Calu3 (cell line): Measurements from ENCODE around the gene CCDC63. TPM values are rescaled to one million over a fixed set of nuclear protein-coding genes. Genes with fewer than 3 reads are reported as not detected.
A peak's percentile ranks its signal among the peaks of the same experiment; 100 is the strongest.

Experiments used
- BruUV-seq: library from RNA; stranded (reverse); fragments of 400-500 nt; replicated peaks from 2 replicates; lab custom pipeline; 2021; lab: Mats Ljungman, UMichigan
- CTCF ChIA-PET: fragments of 300-600 bp; sonication (Branson Sonifier 250); formaldehyde crosslinking; loops from one replicate; lab custom pipeline; 2022; ENCODE audit warnings: antibody characterized with exemption; lab: Charles Lee
- DNase-seq: peaks from one replicate; pipeline ENCODE4 v3.0.0; 2022
- H3K27ac Mint-ChIP-seq: one replicate; pipeline ENCODE4 v1.8.0; 2022; ENCODE audit warnings: mixed read lengths; ENCODE audit not compliant: unreplicated experiment
- H3K27me3 Mint-ChIP-seq: one replicate; pipeline ENCODE4 v1.8.0; 2022; ENCODE audit warnings: mixed read lengths; ENCODE audit not compliant: unreplicated experiment
- H3K36me3 Mint-ChIP-seq: one replicate; pipeline ENCODE4 v1.8.0; 2022; ENCODE audit warnings: mild to moderate bottlenecking, moderate library complexity, mixed read lengths; ENCODE audit not compliant: insufficient read depth, unreplicated experiment
- H3K4me1 Mint-ChIP-seq: one replicate; pipeline ENCODE4 v1.8.0; 2022; ENCODE audit warnings: mild to moderate bottlenecking, low read depth, mixed read lengths; ENCODE audit not compliant: unreplicated experiment
- H3K4me3 Mint-ChIP-seq: one replicate; pipeline ENCODE4 v1.8.0; 2022; ENCODE audit warnings: mild to moderate bottlenecking, low read depth, moderate library complexity, mixed read lengths; ENCODE audit not compliant: unreplicated experiment
- H3K9me3 Mint-ChIP-seq: one replicate; pipeline ENCODE4 v1.8.0; 2022; ENCODE audit warnings: low read depth, mixed read lengths; ENCODE audit not compliant: unreplicated experiment
- intact Hi-C: fragments of 100-400 bp; cut with micrococcal nuclease; formaldehyde crosslinking; loops from one replicate; pipeline ENCODE4 v1.10.0; 2022; ENCODE audit not compliant: unreplicated experiment
- total RNA-seq: library from RNA; stranded (reverse); gene quantifications from 2 replicates; pipeline ENCODE4 v1.2.3, GENCODE V29; 2022
- TF ChIP-seq, protein P1 (sequence below): fragments of 200-600 bp; IDR thresholded peaks from one replicate; pipeline ENCODE4 v1.8.0; 2022; ENCODE audit warnings: antibody characterized with exemption; ENCODE audit not compliant: unreplicated experiment

Gene CCDC63
- total RNA-seq, 1 experiment from 2014 or later = not detected

DNA sequence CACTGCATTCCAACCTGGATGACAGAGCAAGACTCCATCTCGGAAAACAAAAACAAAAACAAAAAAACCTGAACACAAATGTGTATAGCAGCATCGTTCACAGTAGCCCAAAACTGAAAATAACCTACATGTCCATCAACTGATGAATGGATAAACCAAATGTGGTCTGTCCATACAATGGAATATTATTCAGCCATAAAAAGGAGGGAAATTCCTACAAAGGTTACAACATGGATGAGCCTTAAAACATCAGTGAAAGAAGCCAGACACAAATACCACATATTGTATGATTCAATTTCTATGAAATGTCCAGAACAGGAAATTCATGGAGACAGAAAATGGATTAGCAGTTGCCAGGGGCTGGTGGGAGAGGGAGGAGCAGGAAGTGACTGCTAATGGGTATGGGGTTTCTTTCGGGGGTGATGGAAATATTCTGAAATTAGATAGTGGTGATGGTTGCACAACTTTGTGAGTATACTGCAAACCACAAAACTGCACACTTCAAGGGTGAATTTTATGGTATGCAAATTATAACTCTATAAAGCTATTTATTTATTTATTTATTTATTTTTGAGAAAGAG, 69.6 kb downstream of the CCDC63 start:
- TF ChIP-seq, protein P1, sequence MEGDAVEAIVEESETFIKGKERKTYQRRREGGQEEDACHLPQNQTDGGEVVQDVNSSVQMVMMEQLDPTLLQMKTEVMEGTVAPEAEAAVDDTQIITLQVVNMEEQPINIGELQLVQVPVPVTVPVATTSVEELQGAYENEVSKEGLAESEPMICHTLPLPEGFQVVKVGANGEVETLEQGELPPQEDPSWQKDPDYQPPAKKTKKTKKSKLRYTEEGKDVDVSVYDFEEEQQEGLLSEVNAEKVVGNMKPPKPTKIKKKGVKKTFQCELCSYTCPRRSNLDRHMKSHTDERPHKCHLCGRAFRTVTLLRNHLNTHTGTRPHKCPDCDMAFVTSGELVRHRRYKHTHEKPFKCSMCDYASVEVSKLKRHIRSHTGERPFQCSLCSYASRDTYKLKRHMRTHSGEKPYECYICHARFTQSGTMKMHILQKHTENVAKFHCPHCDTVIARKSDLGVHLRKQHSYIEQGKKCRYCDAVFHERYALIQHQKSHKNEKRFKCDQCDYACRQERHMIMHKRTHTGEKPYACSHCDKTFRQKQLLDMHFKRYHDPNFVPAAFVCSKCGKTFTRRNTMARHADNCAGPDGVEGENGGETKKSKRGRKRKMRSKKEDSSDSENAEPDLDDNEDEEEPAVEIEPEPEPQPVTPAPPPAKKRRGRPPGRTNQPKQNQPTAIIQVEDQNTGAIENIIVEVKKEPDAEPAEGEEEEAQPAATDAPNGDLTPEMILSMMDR = no peak
- H3K4me1 Mint-ChIP-seq = peaks cover 7% of the 10 kb centered on the region
- CTCF ChIA-PET = no interaction called here
- no peak overlapping the region for H3K27ac Mint-ChIP-seq
- BruUV-seq = no TSS peak
- no peaks in the 10 kb centered on the region for H3K36me3 Mint-ChIP-seq
- intact Hi-C loops = no loop called here
- H3K9me3 Mint-ChIP-seq = peaks cover 2% of the 10 kb centered on the region
- DNase-seq = no peak
- peaks cover 27% of the 10 kb centered on the region for H3K27me3 Mint-ChIP-seq
- H3K4me3 Mint-ChIP-seq = no peak overlapping the region

DNA sequence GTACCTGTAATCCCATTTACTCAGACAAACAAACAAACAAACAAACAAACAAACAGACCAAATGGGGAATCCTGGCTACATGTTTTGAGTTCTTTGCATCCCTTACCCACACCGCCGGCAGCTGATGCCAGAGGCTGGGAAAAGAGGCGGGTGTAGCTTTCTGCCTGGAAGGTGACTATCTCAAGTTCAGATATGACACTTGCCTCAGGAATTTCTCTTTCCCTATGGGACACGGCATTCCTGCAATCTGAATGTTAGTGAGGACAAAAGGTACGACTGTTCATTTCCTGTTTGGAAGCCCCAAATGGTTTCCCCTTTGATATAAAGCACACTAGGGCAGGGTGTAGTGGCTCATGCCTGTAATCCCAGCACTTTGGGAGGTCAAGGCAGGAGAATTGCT, 70.7 kb downstream of the CCDC63 start:
- intact Hi-C loops = no loop called here
- Mint-ChIP-seq H3K36me3 (no peaks in the 10 kb centered on the region), H3K27me3 (peaks cover 38% of the 10 kb centered on the region), H3K9me3 (peaks cover 2% of the 10 kb centered on the region), H3K27ac (no peak overlapping the region), H3K4me1 (peaks cover 7% of the 10 kb centered on the region), H3K4me3 (no peak overlapping the region)
- no TSS peak for BruUV-seq
- TF ChIP-seq, protein P1 = no peak
- DNase-seq = peak; percentile 23
- CTCF ChIA-PET = no interaction called here

DNA sequence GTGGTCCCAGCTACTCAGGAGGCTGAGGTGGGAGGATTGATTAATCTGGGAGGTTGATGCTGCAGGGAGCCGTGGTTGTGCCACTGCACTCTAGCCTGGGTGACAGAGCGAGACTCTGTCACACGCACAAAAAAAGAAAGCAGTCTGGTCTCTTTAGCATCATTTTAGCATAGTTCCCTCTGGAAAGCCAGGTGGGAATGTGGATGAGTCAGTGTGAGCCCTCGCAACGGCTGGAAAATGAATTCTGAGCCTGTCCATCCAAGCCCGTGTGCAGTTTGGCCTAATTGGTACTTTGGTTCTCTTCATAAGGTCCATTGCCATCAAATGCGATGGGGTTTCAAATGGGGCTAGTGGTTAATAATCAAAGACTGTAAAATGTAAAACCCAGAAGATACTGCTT, 71.2 kb downstream of the CCDC63 start:
- peaks cover 42% of the 10 kb centered on the region for H3K27me3 Mint-ChIP-seq
- H3K36me3 Mint-ChIP-seq = no peaks in the 10 kb centered on the region
- CTCF ChIA-PET = no interaction called here
- H3K4me1 Mint-ChIP-seq = peaks cover 7% of the 10 kb centered on the region
- BruUV-seq = no TSS peak
- H3K9me3 Mint-ChIP-seq = peaks cover 2% of the 10 kb centered on the region
- H3K27ac Mint-ChIP-seq = no peak overlapping the region
- H3K4me3 Mint-ChIP-seq = no peak overlapping the region
- TF ChIP-seq, protein P1 = no peak
- intact Hi-C loops = no loop called here
- no peak for DNase-seq

DNA sequence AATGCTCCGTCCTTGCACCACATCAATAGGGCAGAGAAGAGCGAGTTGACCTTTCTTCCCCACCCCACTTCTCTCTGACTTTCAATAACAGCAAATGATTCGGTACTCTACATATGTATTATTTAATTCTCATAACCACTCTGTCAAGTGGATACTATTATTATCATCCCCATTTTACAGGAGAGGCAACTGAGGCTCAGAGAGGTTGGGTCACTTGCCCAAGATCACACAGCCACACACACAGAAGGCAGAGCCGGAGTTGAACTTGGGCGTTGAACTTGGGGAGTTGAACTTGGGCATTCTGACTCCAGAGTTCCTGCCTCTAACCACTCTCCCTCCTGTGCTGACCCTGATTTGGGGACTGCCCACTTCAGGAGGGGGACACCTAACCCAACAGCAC, 72.9 kb downstream of the CCDC63 start:
- H3K4me1 Mint-ChIP-seq = peaks cover 7% of the 10 kb centered on the region
- TF ChIP-seq, protein P1 = no peak
- H3K27me3 Mint-ChIP-seq = peaks cover 58% of the 10 kb centered on the region
- no TSS peak for BruUV-seq
- no peaks in the 10 kb centered on the region for H3K36me3 Mint-ChIP-seq
- H3K9me3 Mint-ChIP-seq = peaks cover 2% of the 10 kb centered on the region
- H3K27ac Mint-ChIP-seq = no peak overlapping the region
- no peak for DNase-seq
- intact Hi-C loops = loop anchor here (10.0 kb wide), 1 partner anchor 275 kb away; no protein-coding TSS in a partner anchor
- CTCF ChIA-PET = no interaction called here
- no peak overlapping the region for H3K4me3 Mint-ChIP-seq
